GM12892 (cell line): ENCODE data around the gene TUG1.

Source experiments
- POLR2A ChIP-seq: IDR thresholded peaks from 2 replicates; pipeline ENCODE4 v1.6.1; 2011; ENCODE audit warnings: low read depth, low read length, control low read depth
- POLR2AphosphoS5 ChIP-seq: IDR thresholded peaks from 2 replicates; pipeline ENCODE4 v1.6.1; 2011; ENCODE audit warnings: low read depth, low read length, control low read depth
- TAF1 ChIP-seq: IDR thresholded peaks from 2 replicates; pipeline ENCODE4 v1.6.1; 2011; ENCODE audit warnings: low read depth, mild to moderate bottlenecking, control low read depth, low read length, borderline replicate concordance

GRCh38 chr22:30940685-30941362 lies 28.2 kb upstream of the TUG1 start:
- no peak for TF ChIP-seq POLR2A
- no peak for TF ChIP-seq POLR2AphosphoS5
- no peak for TF ChIP-seq TAF1
